GM12875 (cell line): Measurements from ENCODE around the gene GRID1.

Experiments
- H3K4me3 ChIP-seq: one replicate; pipeline ENCODE4 v1.5.1; 2011; ENCODE audit warnings: low read depth, low read length, control low read depth
- CTCF ChIP-seq: IDR thresholded peaks from 2 replicates; pipeline ENCODE4 v1.5.1; 2011; ENCODE audit warnings: low read depth, mild to moderate bottlenecking, control low read depth, inconsistent platforms, low read length, moderate library complexity, borderline replicate concordance; ENCODE audit not compliant: insufficient read depth

Gene GRID1

GRCh38 chr10:86169506-86170254 lies 196.9 kb downstream of the GRID1 start:
- TF ChIP-seq CTCF, result no peak
- H3K4me3 ChIP-seq, result no peak overlapping the region

GRCh38 chr10:86169066-86169465 lies 197.5 kb downstream of the GRID1 start:
- TF ChIP-seq CTCF, result no peak
- no peak overlapping the region for H3K4me3 ChIP-seq

GRCh38 chr10:86168256-86168655 lies 198.3 kb downstream of the GRID1 start:
- no peak for TF ChIP-seq CTCF
- H3K4me3 ChIP-seq, result no peak overlapping the region

- H3K4me3 ChIP-seq, result no peak overlapping the region
- no peak for TF ChIP-seq CTCF
Observed at GRCh38 chr10:86167762-86168128, 198.8 kb downstream of the GRID1 start.

- no peak for TF ChIP-seq CTCF
- no peak overlapping the region for H3K4me3 ChIP-seq
Observed at GRCh38 chr10:86167121-86167761, 199.4 kb downstream of the GRID1 start.

GRCh38 chr10:86165666-86166065 lies 200.9 kb downstream of the GRID1 start:
- no peak for TF ChIP-seq CTCF
- H3K4me3 ChIP-seq, result no peak overlapping the region

- no peak for TF ChIP-seq CTCF
- no peak overlapping the region for H3K4me3 ChIP-seq
Observed at GRCh38 chr10:86164960-86165630, 201.5 kb downstream of the GRID1 start.
